Stimulated activated CD8-positive, alpha-beta memory T cell treated with anti-CD3 and anti-CD28 coated beads, Interleukin-7, amount 100 ng/mL, for 1 hour (primary cell): ENCODE results near the gene GCN1.

Experiments
- DNase-seq, 2 donors: peaks; one replicate each; pipeline ENCODE4 v3.0.0-alpha.2; 2020; ENCODE audit warnings: low read depth in 2 of 2

GCN1 gene

DNA sequence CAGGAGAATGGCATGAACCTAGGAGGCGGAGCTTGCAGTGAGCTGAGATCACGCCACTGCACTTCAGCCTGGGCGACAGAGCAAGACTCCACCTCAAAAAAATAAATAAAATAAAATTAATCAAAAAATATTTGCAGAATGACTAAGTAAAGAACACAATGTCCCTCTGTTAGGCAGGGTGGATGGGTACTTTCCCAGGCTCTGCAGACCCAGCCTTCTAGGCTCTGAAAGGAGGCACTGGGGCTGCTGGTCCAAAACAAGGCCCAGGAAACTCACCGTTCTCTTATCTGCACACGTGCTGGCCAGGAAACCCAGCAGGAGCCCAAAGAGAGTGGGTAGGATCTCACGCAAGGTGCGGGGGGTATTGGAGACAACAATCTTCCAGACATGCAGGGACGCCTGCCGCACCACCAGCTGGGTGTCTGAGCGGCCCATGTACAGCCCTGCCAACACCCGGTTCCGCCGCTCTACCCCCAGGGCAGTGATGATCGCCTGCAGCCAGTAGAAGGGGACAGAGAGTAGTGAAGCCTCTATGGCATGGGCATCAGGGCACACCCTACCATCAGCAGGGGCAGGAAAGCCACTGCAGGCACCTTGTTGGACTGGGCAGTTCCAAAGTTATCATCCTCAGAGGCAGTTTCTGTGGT is 52.2 kb downstream of the GCN1 start:
- no peak for DNase-seq

- no peak for DNase-seq
These were observed 53.2 kb downstream of the GCN1 start for GRCh38 chr12:120141336-120141735.

GRCh38 chr12:120140603-120141002 is 53.9 kb downstream of the GCN1 start:
- DNase-seq, result no peak

GRCh38 chr12:120139958-120140357 is 54.6 kb downstream of the GCN1 start:
- no peak for DNase-seq

DNA sequence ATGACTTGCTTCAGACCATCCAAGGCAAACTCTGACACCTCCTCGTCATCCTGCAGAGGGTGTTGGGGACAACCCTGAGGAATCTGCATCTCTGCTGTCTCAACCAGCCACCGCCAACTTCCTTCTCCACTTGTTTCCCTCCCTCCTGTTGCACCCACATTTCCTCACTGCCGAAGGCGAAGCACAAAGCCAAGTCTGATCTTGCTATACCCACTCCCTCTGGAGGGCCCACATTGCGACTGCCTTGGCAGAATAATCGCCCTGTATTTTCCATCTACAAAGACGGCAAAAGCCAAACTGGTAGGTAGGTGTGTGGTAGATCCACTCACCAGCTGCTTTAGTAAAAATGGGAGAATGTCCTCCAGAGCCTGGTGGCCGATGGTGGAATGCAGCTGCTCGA is 56.1 kb downstream of the GCN1 start:
- DNase-seq, result no peak

GRCh38 chr12:120137833-120138232 is 56.7 kb downstream of the GCN1 start:
- no peak for DNase-seq

DNA sequence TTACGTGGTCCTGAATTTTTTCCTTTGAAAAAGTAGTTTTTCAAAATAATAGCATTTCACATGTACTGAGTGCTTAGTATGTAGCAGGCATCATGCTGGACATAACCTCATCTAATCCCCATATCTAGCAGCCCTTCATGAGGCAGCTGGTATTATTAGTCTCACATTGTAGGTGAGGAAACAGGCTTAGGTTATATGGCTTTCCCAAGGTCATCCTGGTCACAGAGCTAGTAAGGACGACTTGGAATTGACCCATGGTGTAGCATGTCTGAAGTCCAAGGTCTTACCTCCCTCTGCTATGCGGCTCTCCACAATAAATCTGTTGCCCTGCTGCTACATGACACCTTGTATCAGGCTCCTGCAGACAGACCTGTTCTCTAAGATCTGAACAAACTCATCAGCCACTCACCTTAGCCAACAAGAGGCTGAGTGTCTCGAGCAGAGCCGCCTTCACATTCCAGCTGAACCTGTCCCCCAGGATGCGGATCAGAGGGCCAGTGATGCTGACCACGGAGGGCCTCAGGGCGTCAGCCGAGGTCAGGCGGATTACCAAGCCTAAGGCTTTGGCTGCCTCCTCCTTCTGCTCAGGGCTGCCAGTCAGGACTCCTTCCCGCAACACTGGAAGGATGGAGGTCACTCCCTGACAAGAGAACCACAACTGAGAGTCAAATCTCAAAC is 58.3 kb downstream of the GCN1 start:
- no peak for DNase-seq

- no peak for DNase-seq
These were observed 60.1 kb downstream of the GCN1 start for GRCh38 chr12:120134307-120134980.

- no peak for DNase-seq
These were observed 61.6 kb downstream of the GCN1 start for GRCh38 chr12:120132863-120133385.

GRCh38 chr12:120132054-120132836 is 62.3 kb downstream of the GCN1 start:
- DNase-seq, result no peak

DNA sequence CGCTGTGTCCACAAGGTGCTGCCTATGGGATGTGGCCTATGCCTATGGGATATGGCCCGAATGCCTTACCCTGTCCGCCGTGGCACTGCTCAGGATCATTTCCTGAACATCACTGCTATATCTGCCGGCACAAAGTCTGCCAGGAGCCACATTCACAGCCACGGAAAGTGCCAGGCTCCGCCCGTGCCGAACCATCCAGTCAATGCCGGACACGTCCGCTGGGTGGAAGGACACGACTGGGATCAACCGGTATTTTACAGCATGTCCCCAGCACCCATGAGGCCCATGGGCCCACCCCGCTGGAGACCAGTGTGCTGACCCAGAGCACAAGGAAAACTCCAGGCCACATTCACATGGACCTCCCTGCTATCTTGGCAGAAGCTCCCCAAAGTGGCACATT is 63.4 kb downstream of the GCN1 start:
- DNase-seq, result no peak

- DNase-seq, result no peak
These were observed 64.5 kb downstream of the GCN1 start for GRCh38 chr12:120130011-120130410.

- DNase-seq, result no peak
These were observed 67.9 kb downstream of the GCN1 start for GRCh38 chr12:120126635-120127005.

GRCh38 chr12:120125792-120126634 is 68.5 kb downstream of the GCN1 start:
- no peak for DNase-seq

DNA sequence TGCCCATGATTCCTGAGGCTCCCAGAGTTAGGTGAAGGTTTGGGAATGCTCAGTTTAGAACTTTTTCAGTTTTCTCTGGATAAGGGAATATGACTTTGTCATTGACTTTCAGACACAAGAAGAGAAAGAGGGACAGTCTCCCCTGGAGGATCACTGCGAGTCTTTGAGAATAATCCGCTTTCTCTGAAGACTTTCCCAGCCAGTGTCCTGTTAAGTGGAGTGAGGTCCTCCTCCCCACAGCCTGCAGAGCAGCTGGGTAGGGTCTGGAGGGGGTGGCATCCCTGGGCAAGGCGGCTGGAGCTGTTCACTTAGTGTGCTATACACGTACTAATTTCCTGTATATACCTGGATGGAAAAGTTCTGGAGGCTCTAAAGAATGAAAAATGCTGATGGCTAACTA is 69.5 kb downstream of the GCN1 start:
- DNase-seq, result no peak

- no peak for DNase-seq
These were observed 72.7 kb downstream of the GCN1 start for GRCh38 chr12:120121766-120122293.

- DNase-seq, result no peak
These were observed 73.2 kb downstream of the GCN1 start for GRCh38 chr12:120121343-120121742.

GRCh38 chr12:120119271-120119973 is 75.1 kb downstream of the GCN1 start:
- no peak for DNase-seq

GRCh38 chr12:120118321-120119061 is 76.0 kb downstream of the GCN1 start:
- DNase-seq, result no peak

DNA sequence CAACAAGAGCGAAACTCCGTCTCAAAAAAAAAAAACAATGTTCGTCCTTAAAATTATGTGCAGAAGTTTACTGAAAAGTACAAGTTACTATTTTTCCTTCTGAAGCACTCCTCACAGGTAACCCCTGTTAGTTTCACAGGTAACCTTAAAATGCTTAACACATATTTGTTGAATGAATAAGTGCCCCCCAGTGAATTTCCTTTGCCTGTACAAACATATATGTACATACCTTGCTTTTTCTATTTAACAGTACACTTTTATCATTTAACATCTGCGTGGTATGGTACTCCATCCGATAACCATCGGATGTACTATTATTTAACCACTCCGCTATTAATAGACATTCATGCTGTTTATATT is 76.6 kb downstream of the GCN1 start:
- DNase-seq, result no peak
